ENCODE measurements around the gene ZNF768.

The ZNF768 gene

DNA sequence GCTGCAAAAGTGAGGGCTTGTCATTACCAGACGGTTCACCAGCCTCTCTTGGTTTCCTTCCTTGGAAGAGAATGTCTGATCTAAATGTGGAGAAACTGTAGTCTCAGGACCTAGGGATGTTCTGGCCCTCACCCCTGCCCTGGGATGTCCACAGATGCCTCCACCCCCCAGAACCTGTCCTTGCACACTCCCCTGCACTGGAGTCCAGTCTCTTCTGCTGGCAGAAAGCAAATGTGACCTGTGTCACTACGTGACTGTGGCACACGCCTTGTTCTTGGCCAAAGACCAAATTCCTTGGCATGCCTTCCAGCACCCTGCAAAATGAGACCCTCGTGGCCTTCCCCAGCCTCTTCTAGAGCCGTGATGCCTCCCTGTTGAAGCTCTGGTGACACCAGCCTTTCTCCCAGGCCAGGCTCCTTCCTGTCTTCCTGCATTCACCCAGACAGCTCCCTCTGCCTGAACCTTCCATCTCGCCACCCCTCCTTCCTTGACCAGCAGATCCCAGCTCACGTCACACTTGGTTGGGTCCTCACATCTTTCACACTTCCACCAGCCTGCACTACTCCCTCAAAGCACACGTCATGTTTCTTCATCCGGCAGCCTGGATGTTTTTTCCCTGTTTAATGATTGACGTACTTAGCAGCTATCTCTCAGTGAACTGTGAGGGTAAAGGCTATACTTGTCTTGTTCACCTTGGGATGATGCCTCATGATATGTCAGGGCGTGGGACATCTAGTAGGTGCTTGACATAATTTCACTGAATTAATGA, 4.3 kb downstream of the ZNF768 start:
- H3K27ac ChIP-seq (ENCODE audit: low read depth, low read length) = no peak overlapping the region

DNA sequence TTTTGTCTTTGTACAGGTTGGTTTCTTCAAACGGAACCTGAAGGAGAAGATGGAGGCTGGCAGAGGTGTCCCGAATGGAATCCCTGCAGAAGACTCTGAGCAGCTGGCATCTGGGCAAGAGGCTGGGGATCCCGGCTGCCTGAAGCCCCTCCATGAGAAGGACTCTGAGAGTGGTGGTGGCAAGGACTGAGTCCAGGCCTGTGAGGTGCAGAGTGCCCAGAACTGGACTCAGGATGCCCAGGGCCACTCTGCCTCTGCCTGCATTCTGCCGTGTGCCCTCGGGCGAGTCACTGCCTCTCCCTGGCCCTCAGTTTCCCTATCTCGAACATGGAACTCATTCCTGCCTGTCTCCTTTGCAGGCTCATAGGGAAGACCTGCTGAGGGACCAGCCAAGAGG, 4.9 kb downstream of the ZNF768 start:
- Histone ChIP-seq H3K79me2 (ENCODE audit: control insufficient read depth, insufficient read depth, low read length) (no peaks in the 10 kb centered on the region), H3K18ac (ENCODE audit: low read length) (no peak overlapping the region), H2BK120ac (ENCODE audit: low read depth, low read length) (no peak overlapping the region), H3K4me3 (ENCODE audit: low read length) (no peak overlapping the region), H3K27me3 (ENCODE audit: insufficient read depth, low read length, poor library complexity) (no peaks in the 10 kb centered on the region), H4K5ac (ENCODE audit: low read length) (no peak overlapping the region), H3K56ac (ENCODE audit: low read length) (no peak overlapping the region), H2BK5ac (ENCODE audit: low read length) (no peak overlapping the region), H3K79me1 (ENCODE audit: low read length) (no peaks in the 10 kb centered on the region), H3K4ac (ENCODE audit: low read depth, low read length) (no peak overlapping the region), H2BK15ac (replicated peaks; ENCODE audit: low read depth) (no peak overlapping the region), H4K8ac (ENCODE audit: low read depth, low read length) (no peak overlapping the region), H3K4me1 (ENCODE audit: control insufficient read depth, low read depth, low read length) (peaks cover 2% of the 10 kb centered on the region), H3K36me3 (ENCODE audit: control insufficient read depth, insufficient read depth, low read length) (peaks cover 3% of the 10 kb centered on the region), H2AK5ac (ENCODE audit: low read length) (no peak overlapping the region), H3K9ac (ENCODE audit: low read length) (no peak overlapping the region), H3K4me2 (ENCODE audit: low read length) (no peak overlapping the region), H3K27ac (ENCODE audit: low read depth, low read length) (no peak overlapping the region), H3K23ac (ENCODE audit: low read length) (no peak overlapping the region)
- no CpG with 5 or more reads among the region's 7 CpGs for WGBS (ENCODE audit: extremely low coverage, insufficient coverage, low lambda C conversion rate)
- DNase-seq = no peak

More for the DNA sequence above, 4.3 kb downstream of the ZNF768 start:
- no peak overlapping the region for H2AK5ac ChIP-seq (ENCODE audit: low read length)
- H3K36me3 ChIP-seq (ENCODE audit: control insufficient read depth, insufficient read depth, low read length) = peaks cover 3% of the 10 kb centered on the region
- H3K9ac ChIP-seq (ENCODE audit: low read length) = no peak overlapping the region
- H3K79me1 ChIP-seq (ENCODE audit: low read length) = no peaks in the 10 kb centered on the region
- no peak overlapping the region for H4K8ac ChIP-seq (ENCODE audit: low read depth, low read length)
- H3K56ac ChIP-seq (ENCODE audit: low read length) = no peak overlapping the region
- WGBS (ENCODE audit: extremely low coverage, insufficient coverage, low lambda C conversion rate) = no CpG with 5 or more reads among the region's 11 CpGs
- DNase-seq = no peak
- peaks cover 2% of the 10 kb centered on the region for H3K4me1 ChIP-seq (ENCODE audit: control insufficient read depth, low read depth, low read length)
- no peak overlapping the region for H2BK120ac ChIP-seq (ENCODE audit: low read depth, low read length)
- no peak overlapping the region for H2BK5ac ChIP-seq (ENCODE audit: low read length)
- H3K4me2 ChIP-seq (ENCODE audit: low read length) = no peak overlapping the region
- H3K23ac ChIP-seq (ENCODE audit: low read length) = no peak overlapping the region
- H3K4me3 ChIP-seq (ENCODE audit: low read length) = no peak overlapping the region
- H3K27me3 ChIP-seq (ENCODE audit: insufficient read depth, low read length, poor library complexity) = no peaks in the 10 kb centered on the region
- H3K18ac ChIP-seq (ENCODE audit: low read length) = no peak overlapping the region
- no peak overlapping the region for H4K5ac ChIP-seq (ENCODE audit: low read length)
- H3K4ac ChIP-seq (ENCODE audit: low read depth, low read length) = no peak overlapping the region
- H3K79me2 ChIP-seq (ENCODE audit: control insufficient read depth, insufficient read depth, low read length) = no peaks in the 10 kb centered on the region
- H2BK15ac ChIP-seq (replicated peaks; ENCODE audit: low read depth) = no peak overlapping the region

DNA sequence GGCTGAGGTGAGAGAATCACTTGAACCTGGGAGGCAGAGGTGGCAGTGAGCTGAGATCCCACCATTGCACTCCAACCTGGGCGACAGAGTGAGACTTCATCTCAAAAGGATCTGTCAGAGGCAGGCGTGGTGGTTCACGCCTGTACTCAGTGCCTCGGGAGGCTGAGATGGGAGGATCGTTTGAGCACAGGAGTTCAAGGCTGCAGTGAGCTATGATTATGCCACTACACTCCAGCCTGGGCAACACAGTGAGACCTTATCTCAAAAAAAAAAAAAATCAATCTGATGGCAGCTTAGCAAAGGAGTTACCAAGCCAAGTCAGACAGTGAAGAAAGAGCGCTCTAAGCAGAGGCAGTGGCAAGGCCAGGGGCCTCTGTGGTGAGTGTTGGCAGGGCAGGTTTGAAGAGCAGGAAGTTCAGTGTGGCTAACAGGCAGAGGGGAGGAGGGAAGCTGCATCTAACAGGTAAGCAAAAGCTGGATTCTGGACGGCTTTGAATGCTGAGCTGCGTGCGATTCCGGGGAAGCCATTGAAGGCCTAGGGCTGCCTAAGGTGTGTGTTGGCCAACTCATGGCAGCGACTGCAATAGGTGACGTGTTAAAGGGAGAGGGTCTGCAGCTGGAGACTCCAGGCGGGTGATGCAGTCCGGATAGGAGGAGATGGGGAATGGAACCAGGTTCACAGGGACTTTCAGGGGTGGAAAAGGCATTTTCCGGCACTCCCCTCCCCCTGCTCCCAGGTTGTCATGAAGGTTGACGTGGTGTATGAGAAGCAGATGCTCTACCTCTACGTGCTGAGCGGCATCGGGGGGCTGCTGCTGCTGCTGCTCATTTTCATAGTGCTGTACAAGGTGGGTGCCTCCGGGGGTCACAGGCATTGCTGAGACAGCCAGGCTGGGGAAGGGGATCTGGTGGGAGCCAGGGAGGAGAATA, 7.0 kb downstream of the ZNF768 start:
- no peak overlapping the region for H2BK15ac ChIP-seq (replicated peaks; ENCODE audit: low read depth)
- no peak overlapping the region for H3K27ac ChIP-seq (ENCODE audit: low read depth, low read length)
- H3K4me2 ChIP-seq (ENCODE audit: low read length) = no peak overlapping the region
- no peak overlapping the region for H3K23ac ChIP-seq (ENCODE audit: low read length)
- no peak for DNase-seq
- H3K36me3 ChIP-seq (ENCODE audit: control insufficient read depth, insufficient read depth, low read length) = no peaks in the 10 kb centered on the region
- no peak overlapping the region for H2BK120ac ChIP-seq (ENCODE audit: low read depth, low read length)
- no peak overlapping the region for H4K5ac ChIP-seq (ENCODE audit: low read length)
- no peak overlapping the region for H4K8ac ChIP-seq (ENCODE audit: low read depth, low read length)
- no peak overlapping the region for H3K56ac ChIP-seq (ENCODE audit: low read length)
- no peaks in the 10 kb centered on the region for H3K79me1 ChIP-seq (ENCODE audit: low read length)
- no peaks in the 10 kb centered on the region for H3K4me1 ChIP-seq (ENCODE audit: control insufficient read depth, low read depth, low read length)
- no peak overlapping the region for H2AK5ac ChIP-seq (ENCODE audit: low read length)
- WGBS (ENCODE audit: extremely low coverage, insufficient coverage, low lambda C conversion rate) = no CpG with 5 or more reads among the region's 20 CpGs
- H3K79me2 ChIP-seq (ENCODE audit: control insufficient read depth, insufficient read depth, low read length) = no peaks in the 10 kb centered on the region
- no peak overlapping the region for H3K18ac ChIP-seq (ENCODE audit: low read length)
- H3K4me3 ChIP-seq (ENCODE audit: low read length) = no peak overlapping the region
- no peak overlapping the region for H3K9ac ChIP-seq (ENCODE audit: low read length)
- no peak overlapping the region for H3K4ac ChIP-seq (ENCODE audit: low read depth, low read length)
- H2BK5ac ChIP-seq (ENCODE audit: low read length) = no peak overlapping the region
- no peaks in the 10 kb centered on the region for H3K27me3 ChIP-seq (ENCODE audit: insufficient read depth, low read length, poor library complexity)

DNA sequence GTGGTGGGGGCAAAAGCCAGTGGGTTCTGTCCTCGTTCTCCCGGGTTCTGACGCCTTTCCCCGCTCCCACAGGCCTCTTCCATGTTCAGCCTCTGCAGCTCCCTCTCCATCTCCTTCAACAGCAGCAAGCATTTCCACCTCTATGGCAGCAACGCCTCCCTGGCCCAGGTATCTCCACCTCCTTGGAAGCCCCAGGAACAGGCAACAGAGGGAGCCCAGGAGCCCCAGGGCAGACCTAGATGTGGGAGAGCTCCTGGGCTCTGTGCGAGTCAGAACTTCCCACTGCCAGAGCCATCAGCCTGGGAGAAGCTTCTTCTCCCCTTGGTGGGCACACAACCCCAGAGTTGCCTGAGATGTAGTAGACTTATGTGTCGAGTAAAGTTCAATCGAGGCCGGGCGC, 7.8 kb downstream of the ZNF768 start:
- H3K4me2 ChIP-seq (ENCODE audit: low read length) = no peak overlapping the region
- no peak overlapping the region for H3K56ac ChIP-seq (ENCODE audit: low read length)
- no peak overlapping the region for H2BK120ac ChIP-seq (ENCODE audit: low read depth, low read length)
- no peak overlapping the region for H4K8ac ChIP-seq (ENCODE audit: low read depth, low read length)
- no peaks in the 10 kb centered on the region for H3K36me3 ChIP-seq (ENCODE audit: control insufficient read depth, insufficient read depth, low read length)
- no peak overlapping the region for H2BK5ac ChIP-seq (ENCODE audit: low read length)
- H3K79me1 ChIP-seq (ENCODE audit: low read length) = no peaks in the 10 kb centered on the region
- no peak overlapping the region for H4K5ac ChIP-seq (ENCODE audit: low read length)
- H3K23ac ChIP-seq (ENCODE audit: low read length) = no peak overlapping the region
- no peak overlapping the region for H3K9ac ChIP-seq (ENCODE audit: low read length)
- no peak overlapping the region for H2BK15ac ChIP-seq (replicated peaks; ENCODE audit: low read depth)
- WGBS (ENCODE audit: extremely low coverage, insufficient coverage, low lambda C conversion rate) = no CpG with 5 or more reads among the region's 10 CpGs
- H3K4me3 ChIP-seq (ENCODE audit: low read length) = no peak overlapping the region
- no peak overlapping the region for H3K18ac ChIP-seq (ENCODE audit: low read length)
- H3K4me1 ChIP-seq (ENCODE audit: control insufficient read depth, low read depth, low read length) = no peaks in the 10 kb centered on the region
- DNase-seq = no peak
- H3K27me3 ChIP-seq (ENCODE audit: insufficient read depth, low read length, poor library complexity) = no peaks in the 10 kb centered on the region
- H3K79me2 ChIP-seq (ENCODE audit: control insufficient read depth, insufficient read depth, low read length) = no peaks in the 10 kb centered on the region
- H3K4ac ChIP-seq (ENCODE audit: low read depth, low read length) = no peak overlapping the region
- H3K27ac ChIP-seq (ENCODE audit: low read depth, low read length) = no peak overlapping the region
- no peak overlapping the region for H2AK5ac ChIP-seq (ENCODE audit: low read length)

DNA sequence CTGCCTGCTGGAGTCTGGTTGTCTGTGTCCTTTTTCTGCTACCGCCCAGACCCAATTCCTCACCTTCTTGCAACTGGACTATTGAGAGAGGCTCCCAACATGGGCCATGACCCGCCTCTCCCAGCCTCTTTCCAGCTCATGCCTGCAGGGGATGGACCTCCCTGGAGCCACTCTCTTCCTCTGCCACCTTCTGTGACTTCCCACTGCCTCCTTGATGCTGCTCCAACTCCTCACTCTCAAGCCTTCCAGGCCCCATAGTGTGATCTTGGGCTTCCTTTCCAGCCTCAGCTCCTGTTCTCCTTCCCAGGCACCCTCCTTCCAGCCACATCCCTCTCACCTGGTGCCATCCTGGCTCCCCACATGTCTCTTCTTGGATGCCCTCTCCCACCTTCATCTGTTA, 11.1 kb downstream of the ZNF768 start:
- H3K36me3 ChIP-seq (ENCODE audit: control insufficient read depth, insufficient read depth, low read length) = no peaks in the 10 kb centered on the region
- no peak overlapping the region for H4K5ac ChIP-seq (ENCODE audit: low read length)
- no peak overlapping the region for H3K18ac ChIP-seq (ENCODE audit: low read length)
- no peak overlapping the region for H3K4me3 ChIP-seq (ENCODE audit: low read length)
- no peak overlapping the region for H3K56ac ChIP-seq (ENCODE audit: low read length)
- H3K79me2 ChIP-seq (ENCODE audit: control insufficient read depth, insufficient read depth, low read length) = no peaks in the 10 kb centered on the region
- H3K79me1 ChIP-seq (ENCODE audit: low read length) = no peaks in the 10 kb centered on the region
- no peak overlapping the region for H4K8ac ChIP-seq (ENCODE audit: low read depth, low read length)
- no peak overlapping the region for H3K27ac ChIP-seq (ENCODE audit: low read depth, low read length)
- no peak overlapping the region for H2BK120ac ChIP-seq (ENCODE audit: low read depth, low read length)
- H2AK5ac ChIP-seq (ENCODE audit: low read length) = no peak overlapping the region
- no peaks in the 10 kb centered on the region for H3K4me1 ChIP-seq (ENCODE audit: control insufficient read depth, low read depth, low read length)
- no peaks in the 10 kb centered on the region for H3K27me3 ChIP-seq (ENCODE audit: insufficient read depth, low read length, poor library complexity)
- no peak overlapping the region for H3K23ac ChIP-seq (ENCODE audit: low read length)
- H3K4ac ChIP-seq (ENCODE audit: low read depth, low read length) = no peak overlapping the region
- no peak overlapping the region for H3K4me2 ChIP-seq (ENCODE audit: low read length)
- no peak overlapping the region for H2BK5ac ChIP-seq (ENCODE audit: low read length)
- H2BK15ac ChIP-seq (replicated peaks; ENCODE audit: low read depth) = no peak overlapping the region
- DNase-seq = no peak
- WGBS (ENCODE audit: extremely low coverage, insufficient coverage, low lambda C conversion rate) = no CpG with 5 or more reads among the region's 2 CpGs
- H3K9ac ChIP-seq (ENCODE audit: low read length) = no peak overlapping the region

Data from mesendoderm (in vitro differentiated cells).